GM12878 (cell line): ENCODE data around the gene MTSS2. TPM values are rescaled to one million over a fixed set of nuclear protein-coding genes. Genes with fewer than 3 reads are reported as not detected.

Experiments
- ATAC-seq: fragments of 200-7000 bp; cut with Tn5 transposase; 3 replicates; pipeline ENCODE4 v1.9.1; 2020; ENCODE audit warnings: mild to moderate bottlenecking, moderate library complexity
- BruUV-seq: library from RNA; stranded (reverse); fragments of 400-500 nt; replicated peaks from 2 replicates; lab custom pipeline; 2021; lab: Mats Ljungman, UMichigan
- CTCF ChIA-PET: fragments of 300-600 bp; sonication (Branson Sonifier 250); formaldehyde crosslinking; extraction: SDS; loops from one replicate; lab custom pipeline; 2021; ENCODE audit warnings: inconsistent platforms; lab: Yijun Ruan, JAX
- POLR2A ChIA-PET: fragments of 350-600 bp; formaldehyde crosslinking; extraction: SDS; loops from one replicate; lab custom pipeline; 2021; ENCODE audit warnings: inconsistent platforms; lab: Charles Lee
- RAD21 ChIA-PET: fragments of 300-600 bp; sonication (Branson Sonifier 250); formaldehyde crosslinking; loops from one replicate; lab custom pipeline; 2023; ENCODE audit warnings: antibody characterized with exemption; ENCODE audit not compliant: unreplicated experiment; lab: Charles Lee
- SMC1A ChIA-PET: fragments of 300-600 bp; sonication (Branson Sonifier 250); formaldehyde crosslinking; loops from one replicate; lab custom pipeline; 2023; ENCODE audit not compliant: unreplicated experiment, uncharacterized antibody; lab: Charles Lee
- DNase-seq: peaks from one replicate; pipeline ENCODE4 v3.0.0-alpha.2; 2011; ENCODE audit warnings: low read depth, low spot score
- FAIRE-seq: peaks from 3 replicates; lab custom pipeline; 2011; peaks lifted over from hg19 to GRCh38; lab: Jason Lieb, UNC
- H2AFZ ChIP-seq: 2 replicates; pipeline ENCODE4 v1.6.0; 2011; ENCODE audit warnings: low read depth, low read length, control low read depth; ENCODE audit not compliant: control insufficient read depth
- H3K27ac ChIP-seq: 2 replicates; pipeline ENCODE4 v1.5.1; 2011; ENCODE audit warnings: control low read depth; ENCODE audit not compliant: control insufficient read depth, insufficient read depth
- H3K27me3 ChIP-seq, 2 experiments: replicated peaks in 1 of 2; 2 replicates each; pipeline versions ENCODE4 v1.6.0 to v1.6.1; 2011; ENCODE audit warnings: low read length in 1 of 2; ENCODE audit not compliant: control insufficient read depth in 2 of 2, insufficient read depth in 2 of 2
- H3K36me3 ChIP-seq, 2 experiments: 2 replicates each; pipeline ENCODE4 v1.5.1; 2011; ENCODE audit warnings: low read length in 1 of 2; ENCODE audit not compliant: control insufficient read depth in 2 of 2, insufficient read depth in 2 of 2
- H3K4me1 ChIP-seq: 2 replicates; pipeline ENCODE4 v1.6.1; 2011; ENCODE audit warnings: mild to moderate bottlenecking, low read length, moderate library complexity, mixed read lengths; ENCODE audit not compliant: control insufficient read depth, insufficient read depth
- H3K4me2 ChIP-seq: 2 replicates; pipeline ENCODE4 v1.6.0; 2011; ENCODE audit warnings: control low read depth; ENCODE audit not compliant: control insufficient read depth, insufficient read depth
- H3K4me3 ChIP-seq: fragments of 200-600 bp; sonication (generic); 2 replicates; pipeline ENCODE4 v1.5.1; 2016
- H3K79me2 ChIP-seq: 2 replicates; pipeline ENCODE4 v1.6.0; 2011; ENCODE audit warnings: low read length; ENCODE audit not compliant: control insufficient read depth, insufficient read depth
- H3K9ac ChIP-seq: 2 replicates; pipeline ENCODE4 v1.8.0; 2011; ENCODE audit warnings: low read length, control low read depth, mixed read lengths; ENCODE audit not compliant: control insufficient read depth, insufficient read depth
- H3K9me3 ChIP-seq: replicated peaks from 3 replicates; pipeline ENCODE4 v1.5.1; 2011; ENCODE audit warnings: mild to moderate bottlenecking, low read length; ENCODE audit not compliant: control insufficient read depth, insufficient read depth
- H4K20me1 ChIP-seq: 2 replicates; pipeline ENCODE4 v1.6.0; 2011; ENCODE audit not compliant: control insufficient read depth, insufficient read depth
- DPF2 ChIP-seq: fragments of 450-650 bp; IDR thresholded peaks from 2 replicates; pipeline ENCODE4 v1.6.1; 2017; ENCODE audit warnings: mild to moderate bottlenecking
- LARP7 ChIP-seq: fragments of 450-650 bp; IDR thresholded peaks from 2 replicates; pipeline ENCODE4 v1.6.1; 2017; ENCODE audit warnings: mild to moderate bottlenecking
- RUNX3 ChIP-seq: IDR thresholded peaks from 2 replicates; pipeline ENCODE4 v1.6.1; 2012; ENCODE audit warnings: low read length, inconsistent platforms
- SMAD5 ChIP-seq: IDR thresholded peaks from 2 replicates; pipeline ENCODE4 v1.6.1; 2016; ENCODE audit warnings: antibody characterized with exemption, low read depth
- SMC3 ChIP-seq: IDR thresholded peaks from 2 replicates; pipeline ENCODE4 v1.6.1; 2011; ENCODE audit warnings: low read length, improper control_type of control experiment, borderline replicate concordance
- STAT1 ChIP-seq: fragments of 450-650 bp; conservative IDR thresholded peaks from 2 replicates; pipeline ENCODE4 v1.6.1; 2014; ENCODE audit warnings: antibody characterized with exemption, mild to moderate bottlenecking
- YY1 ChIP-seq: IDR thresholded peaks from 2 replicates; pipeline ENCODE4 v1.6.1; 2011; ENCODE audit warnings: low read depth, mild to moderate bottlenecking, low read length
- WGBS: methylation state at CpG from one replicate; pipeline ENCODE4 v1.1.6; 2016; ENCODE audit warnings: low lambda C conversion rate; ENCODE audit not compliant: insufficient replicate concordance, insufficient coverage; ENCODE audit errors: missing lambda C conversion rate; 5-methylcytosine and 5-hydroxymethylcytosine counted together
- in situ Hi-C: fragments of 300-500 bp; cut with MboI; formaldehyde crosslinking; loops from 9 replicates; pipeline ENCODE4 v1.14.3; 2018; ENCODE audit warnings: mixed read lengths
- intact Hi-C: fragments of 100-400 bp; cut with micrococcal nuclease; formaldehyde crosslinking; loops from one replicate; pipeline ENCODE4 v1.14.2; 2022; ENCODE audit not compliant: unreplicated experiment
- polyA plus RNA-seq, 11 experiments: library from polyadenylated mRNA; depleted of rRNA in 4 of 11; unstranded in 6 of 11; stranded (reverse) in 5 of 11; fragments of >200 nt; fragmentation: Nextera tagmentation in 4 of 11; fragmentation: Illumina TruSeq in 1 of 11; extraction: Ambion mirVana in 4 of 11; extraction: Trizol in 1 of 11; gene quantifications; 1 replicate in 1 of 11; 2 replicates in 10 of 11; pipeline versions ENCODE4 v1.2.1 to v1.2.3, GENCODE V29; 2011 to 2016; ENCODE audit warnings: inconsistent platforms in 2 of 11, missing spikeins in 2 of 11, low read depth in 1 of 11
- total RNA-seq, 4 experiments: library from RNA; depleted of rRNA in 3 of 4; stranded (reverse); fragments of >200 nt in 3 of 4; fragmentation: Illumina TruSeq in 1 of 4; extraction: Trizol in 1 of 4; gene quantifications; 2 replicates each; pipeline versions ENCODE4 v1.2.1 to v1.2.3, GENCODE V29; 2013 to 2021
- TF ChIP-seq, protein P1 (sequence below): fragments of 450-650 bp; IDR thresholded peaks from 2 replicates; pipeline ENCODE4 v1.6.1; 2014; ENCODE audit warnings: mild to moderate bottlenecking
- TF ChIP-seq, protein P2 (sequence below): fragments of 450-650 bp; IDR thresholded peaks from 2 replicates; pipeline ENCODE4 v1.6.1; 2017; ENCODE audit warnings: mild to moderate bottlenecking, moderate library complexity
- TF ChIP-seq, protein P3 (sequence below): fragments of 450-650 bp; formaldehyde crosslinking; IDR thresholded peaks from 2 replicates; pipeline ENCODE4 v1.4.0; 2020; ENCODE audit warnings: mild to moderate bottlenecking, moderate library complexity

MTSS2 gene
- total and polyA plus RNA-seq, 10 of the 15 experiments (the other 5 are each of a cell fraction or from before 2014, with no cell fraction given), result under 0.01 to 0.51 (median 0.14) TPM; not detected in 4

DNA sequence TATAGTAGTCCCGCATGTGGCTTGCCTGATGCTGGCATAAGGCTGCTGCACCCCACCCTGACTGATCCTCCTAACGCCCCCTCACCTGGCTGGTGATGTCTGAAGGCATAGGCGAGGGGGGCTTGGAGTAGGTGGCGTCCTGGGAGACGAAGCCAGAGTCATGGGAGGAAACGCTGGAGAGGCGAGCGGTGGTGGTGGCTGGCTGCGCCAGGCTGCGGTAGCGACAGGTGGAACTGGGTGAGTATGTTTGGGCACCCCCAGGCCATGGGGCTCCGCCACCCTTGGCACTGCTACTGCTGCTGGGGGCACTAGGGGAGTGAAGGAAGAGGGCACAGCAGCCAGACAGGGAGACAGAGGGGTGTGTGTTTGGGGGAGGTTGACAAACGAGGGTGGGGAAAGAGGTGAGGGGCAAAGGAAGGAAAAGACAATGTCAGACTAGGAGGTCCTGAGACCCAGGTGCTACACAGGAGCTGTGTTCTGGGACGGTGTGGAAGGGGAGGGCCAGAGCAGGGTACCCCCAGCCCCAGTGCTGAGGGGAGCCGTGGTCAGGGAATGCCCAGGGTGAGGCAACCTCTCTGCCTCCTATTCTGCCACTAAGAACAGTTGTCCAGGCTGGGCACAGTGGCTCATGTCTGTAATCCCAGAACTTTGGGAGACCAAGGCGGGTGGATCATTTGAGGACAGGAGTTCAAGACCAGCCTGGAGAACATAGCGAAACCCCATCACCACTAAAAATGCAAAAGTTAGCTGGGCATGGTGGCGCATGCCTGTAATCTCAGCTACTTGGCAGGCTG, 11.4 kb downstream of the MTSS2 start:
- H3K27ac ChIP-seq, result no peak overlapping the region
- H3K9ac ChIP-seq, result no peak overlapping the region
- intact Hi-C loops (no loop called here), in situ Hi-C loops (no loop called here)
- 57% methylated on average over 18 of the region's 18 CpGs for WGBS
- ATAC-seq (0 out of 3 replicates have a peak, but pooled peaks have one; percentile 10), FAIRE-seq (no peak), DNase-seq (no peak)
- H3K9me3 ChIP-seq, result no peaks in the 10 kb centered on the region
- no TSS peak for BruUV-seq
- H3K36me3 ChIP-seq, result no peaks in the 10 kb centered on the region
- H3K79me2 ChIP-seq, result no peaks in the 10 kb centered on the region
- ChIA-PET CTCF (interaction anchor here (0.6 kb wide), 1 partner anchor 21 kb away, joined by 3 read pairs; no protein-coding TSS in a partner anchor), SMC1A (no interaction called here), RAD21 (no interaction called here), POLR2A (no interaction called here)
- H3K4me1 ChIP-seq, result no peaks in the 10 kb centered on the region
- no peak overlapping the region for H3K4me2 ChIP-seq
- H3K27me3 ChIP-seq, result no peaks in the 10 kb centered on the region; a peak in 1 of 4 replicates
- no peaks in the 10 kb centered on the region for H4K20me1 ChIP-seq
- no peak overlapping the region for H2AFZ ChIP-seq
- no peak overlapping the region for H3K4me3 ChIP-seq
- no peak for TF ChIP-seq RUNX3
- no peak for TF ChIP-seq DPF2
- no peak for TF ChIP-seq YY1
- no peak for TF ChIP-seq LARP7
- no peak for TF ChIP-seq STAT1
- TF ChIP-seq, protein P1, sequence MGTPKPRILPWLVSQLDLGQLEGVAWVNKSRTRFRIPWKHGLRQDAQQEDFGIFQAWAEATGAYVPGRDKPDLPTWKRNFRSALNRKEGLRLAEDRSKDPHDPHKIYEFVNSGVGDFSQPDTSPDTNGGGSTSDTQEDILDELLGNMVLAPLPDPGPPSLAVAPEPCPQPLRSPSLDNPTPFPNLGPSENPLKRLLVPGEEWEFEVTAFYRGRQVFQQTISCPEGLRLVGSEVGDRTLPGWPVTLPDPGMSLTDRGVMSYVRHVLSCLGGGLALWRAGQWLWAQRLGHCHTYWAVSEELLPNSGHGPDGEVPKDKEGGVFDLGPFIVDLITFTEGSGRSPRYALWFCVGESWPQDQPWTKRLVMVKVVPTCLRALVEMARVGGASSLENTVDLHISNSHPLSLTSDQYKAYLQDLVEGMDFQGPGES, result no peak
- TF ChIP-seq, protein P2, sequence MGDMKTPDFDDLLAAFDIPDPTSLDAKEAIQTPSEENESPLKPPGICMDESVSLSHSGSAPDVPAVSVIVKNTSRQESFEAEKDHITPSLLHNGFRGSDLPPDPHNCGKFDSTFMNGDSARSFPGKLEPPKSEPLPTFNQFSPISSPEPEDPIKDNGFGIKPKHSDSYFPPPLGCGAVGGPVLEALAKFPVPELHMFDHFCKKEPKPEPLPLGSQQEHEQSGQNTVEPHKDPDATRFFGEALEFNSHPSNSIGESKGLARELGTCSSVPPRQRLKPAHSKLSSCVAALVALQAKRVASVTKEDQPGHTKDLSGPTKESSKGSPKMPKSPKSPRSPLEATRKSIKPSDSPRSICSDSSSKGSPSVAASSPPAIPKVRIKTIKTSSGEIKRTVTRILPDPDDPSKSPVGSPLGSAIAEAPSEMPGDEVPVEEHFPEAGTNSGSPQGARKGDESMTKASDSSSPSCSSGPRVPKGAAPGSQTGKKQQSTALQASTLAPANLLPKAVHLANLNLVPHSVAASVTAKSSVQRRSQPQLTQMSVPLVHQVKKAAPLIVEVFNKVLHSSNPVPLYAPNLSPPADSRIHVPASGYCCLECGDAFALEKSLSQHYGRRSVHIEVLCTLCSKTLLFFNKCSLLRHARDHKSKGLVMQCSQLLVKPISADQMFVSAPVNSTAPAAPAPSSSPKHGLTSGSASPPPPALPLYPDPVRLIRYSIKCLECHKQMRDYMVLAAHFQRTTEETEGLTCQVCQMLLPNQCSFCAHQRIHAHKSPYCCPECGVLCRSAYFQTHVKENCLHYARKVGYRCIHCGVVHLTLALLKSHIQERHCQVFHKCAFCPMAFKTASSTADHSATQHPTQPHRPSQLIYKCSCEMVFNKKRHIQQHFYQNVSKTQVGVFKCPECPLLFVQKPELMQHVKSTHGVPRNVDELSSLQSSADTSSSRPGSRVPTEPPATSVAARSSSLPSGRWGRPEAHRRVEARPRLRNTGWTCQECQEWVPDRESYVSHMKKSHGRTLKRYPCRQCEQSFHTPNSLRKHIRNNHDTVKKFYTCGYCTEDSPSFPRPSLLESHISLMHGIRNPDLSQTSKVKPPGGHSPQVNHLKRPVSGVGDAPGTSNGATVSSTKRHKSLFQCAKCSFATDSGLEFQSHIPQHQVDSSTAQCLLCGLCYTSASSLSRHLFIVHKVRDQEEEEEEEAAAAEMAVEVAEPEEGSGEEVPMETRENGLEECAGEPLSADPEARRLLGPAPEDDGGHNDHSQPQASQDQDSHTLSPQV, result no peak
- TF ChIP-seq, protein P3, sequence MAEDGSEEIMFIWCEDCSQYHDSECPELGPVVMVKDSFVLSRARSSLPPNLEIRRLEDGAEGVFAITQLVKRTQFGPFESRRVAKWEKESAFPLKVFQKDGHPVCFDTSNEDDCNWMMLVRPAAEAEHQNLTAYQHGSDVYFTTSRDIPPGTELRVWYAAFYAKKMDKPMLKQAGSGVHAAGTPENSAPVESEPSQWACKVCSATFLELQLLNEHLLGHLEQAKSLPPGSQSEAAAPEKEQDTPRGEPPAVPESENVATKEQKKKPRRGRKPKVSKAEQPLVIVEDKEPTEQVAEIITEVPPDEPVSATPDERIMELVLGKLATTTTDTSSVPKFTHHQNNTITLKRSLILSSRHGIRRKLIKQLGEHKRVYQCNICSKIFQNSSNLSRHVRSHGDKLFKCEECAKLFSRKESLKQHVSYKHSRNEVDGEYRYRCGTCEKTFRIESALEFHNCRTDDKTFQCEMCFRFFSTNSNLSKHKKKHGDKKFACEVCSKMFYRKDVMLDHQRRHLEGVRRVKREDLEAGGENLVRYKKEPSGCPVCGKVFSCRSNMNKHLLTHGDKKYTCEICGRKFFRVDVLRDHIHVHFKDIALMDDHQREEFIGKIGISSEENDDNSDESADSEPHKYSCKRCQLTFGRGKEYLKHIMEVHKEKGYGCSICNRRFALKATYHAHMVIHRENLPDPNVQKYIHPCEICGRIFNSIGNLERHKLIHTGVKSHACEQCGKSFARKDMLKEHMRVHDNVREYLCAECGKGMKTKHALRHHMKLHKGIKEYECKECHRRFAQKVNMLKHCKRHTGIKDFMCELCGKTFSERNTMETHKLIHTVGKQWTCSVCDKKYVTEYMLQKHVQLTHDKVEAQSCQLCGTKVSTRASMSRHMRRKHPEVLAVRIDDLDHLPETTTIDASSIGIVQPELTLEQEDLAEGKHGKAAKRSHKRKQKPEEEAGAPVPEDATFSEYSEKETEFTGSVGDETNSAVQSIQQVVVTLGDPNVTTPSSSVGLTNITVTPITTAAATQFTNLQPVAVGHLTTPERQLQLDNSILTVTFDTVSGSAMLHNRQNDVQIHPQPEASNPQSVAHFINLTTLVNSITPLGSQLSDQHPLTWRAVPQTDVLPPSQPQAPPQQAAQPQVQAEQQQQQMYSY (CRISPR knock-in tag), result no peak
- TF ChIP-seq SMC3, result no peak
- TF ChIP-seq SMAD5, result no peak
